Activated gamma-delta T cell (primary cell): Measurements from ENCODE around the gene ABCA7.

Source experiments
- DNase-seq: peaks from one replicate; lab custom pipeline; 2025; lab: John Stamatoyannopoulos, UW

ABCA7 gene

GRCh38 chr19:1086613-1087012 is 46.7 kb downstream of the ABCA7 start:
- no peak for DNase-seq

DNA sequence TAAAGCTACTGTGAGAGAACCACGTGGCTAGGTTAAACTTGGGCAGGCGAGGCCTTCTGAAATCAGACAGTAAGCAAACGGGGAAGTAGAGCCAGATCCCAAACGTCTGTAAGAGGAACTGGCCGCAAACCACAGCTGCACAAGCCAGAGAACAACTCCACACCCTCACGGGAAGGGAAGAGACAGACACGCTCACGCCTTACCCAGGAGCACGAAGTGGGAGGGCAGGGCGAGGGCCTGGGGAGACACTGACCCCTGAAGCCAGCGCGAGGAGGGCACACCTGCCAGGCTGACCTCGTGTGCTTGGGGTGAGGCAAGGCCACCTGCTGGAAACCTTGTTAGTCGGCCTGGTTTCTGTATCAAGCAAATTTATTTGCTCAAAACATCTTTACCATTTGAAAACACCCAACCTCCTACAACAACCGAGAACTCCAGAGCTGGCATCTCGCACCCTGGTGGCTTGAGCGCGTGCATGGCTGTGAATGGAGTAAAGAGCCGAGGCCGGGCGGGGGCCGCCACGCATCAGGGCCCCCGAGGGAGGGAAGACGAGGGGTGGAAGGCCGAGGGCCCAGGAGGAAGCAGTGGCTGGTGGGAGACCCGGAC is 48.0 kb downstream of the ABCA7 start:
- no peak for DNase-seq

- no peak for DNase-seq
These were observed 48.6 kb downstream of the ABCA7 start for GRCh38 chr19:1088416-1089010.

DNA sequence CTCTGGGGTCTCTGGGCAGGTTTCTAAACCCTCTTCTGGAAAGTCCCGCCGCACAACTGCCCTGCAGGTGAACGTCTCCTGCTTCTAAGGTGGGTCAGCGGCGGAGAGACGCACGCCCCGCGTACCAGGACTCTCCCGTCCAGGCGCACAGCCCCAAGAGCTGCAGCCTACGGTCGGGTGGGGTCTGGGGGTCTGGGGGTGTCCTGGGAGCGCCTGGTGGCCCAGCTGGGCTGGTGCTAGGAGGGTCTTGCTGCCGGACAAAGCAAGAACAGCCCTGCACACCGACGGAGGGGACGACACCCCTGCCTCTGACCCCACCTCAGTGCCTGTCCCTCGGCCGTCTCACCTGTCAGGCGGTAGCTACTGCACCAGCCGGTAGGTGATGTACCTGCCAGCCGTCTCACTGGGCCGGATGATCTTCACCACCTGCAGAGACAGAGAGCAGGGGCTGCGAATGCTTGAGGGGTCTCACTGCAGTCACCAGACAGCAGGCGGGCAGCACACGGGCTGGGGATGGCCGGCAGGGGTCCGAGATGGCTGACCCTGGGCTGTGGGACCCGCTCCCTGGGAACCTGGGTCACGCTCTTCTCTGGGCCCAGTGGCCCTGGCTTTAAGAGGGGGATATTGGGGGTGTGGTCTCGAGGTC is 49.3 kb downstream of the ABCA7 start:
- no peak for DNase-seq

- no peak for DNase-seq
These were observed 50.0 kb downstream of the ABCA7 start for GRCh38 chr19:1089891-1090290.

GRCh38 chr19:1090731-1091543 is 51.0 kb downstream of the ABCA7 start:
- DNase-seq, result no peak

GRCh38 chr19:1091544-1092175 is 51.8 kb downstream of the ABCA7 start:
- DNase-seq, result no peak

DNA sequence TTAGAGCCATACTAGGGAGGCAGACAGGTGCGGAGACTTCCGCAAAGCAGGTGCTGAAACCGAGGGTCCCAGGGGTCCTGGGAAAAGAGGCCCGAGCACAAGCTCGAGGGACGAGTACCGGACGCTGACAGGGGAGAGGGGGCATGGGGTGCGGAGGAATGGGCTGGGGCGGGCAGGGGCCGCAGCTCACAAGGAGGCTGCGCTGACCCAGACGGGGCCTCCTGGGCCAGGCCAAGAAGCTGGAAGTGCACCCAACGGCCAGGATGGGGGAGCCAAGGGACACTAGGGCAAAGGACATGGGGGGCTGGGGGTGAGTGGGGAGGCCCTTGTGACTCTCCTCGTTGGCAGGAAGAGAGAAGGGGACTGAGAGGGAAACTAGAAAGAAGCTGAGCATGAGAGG is 53.4 kb downstream of the ABCA7 start:
- no peak for DNase-seq

DNA sequence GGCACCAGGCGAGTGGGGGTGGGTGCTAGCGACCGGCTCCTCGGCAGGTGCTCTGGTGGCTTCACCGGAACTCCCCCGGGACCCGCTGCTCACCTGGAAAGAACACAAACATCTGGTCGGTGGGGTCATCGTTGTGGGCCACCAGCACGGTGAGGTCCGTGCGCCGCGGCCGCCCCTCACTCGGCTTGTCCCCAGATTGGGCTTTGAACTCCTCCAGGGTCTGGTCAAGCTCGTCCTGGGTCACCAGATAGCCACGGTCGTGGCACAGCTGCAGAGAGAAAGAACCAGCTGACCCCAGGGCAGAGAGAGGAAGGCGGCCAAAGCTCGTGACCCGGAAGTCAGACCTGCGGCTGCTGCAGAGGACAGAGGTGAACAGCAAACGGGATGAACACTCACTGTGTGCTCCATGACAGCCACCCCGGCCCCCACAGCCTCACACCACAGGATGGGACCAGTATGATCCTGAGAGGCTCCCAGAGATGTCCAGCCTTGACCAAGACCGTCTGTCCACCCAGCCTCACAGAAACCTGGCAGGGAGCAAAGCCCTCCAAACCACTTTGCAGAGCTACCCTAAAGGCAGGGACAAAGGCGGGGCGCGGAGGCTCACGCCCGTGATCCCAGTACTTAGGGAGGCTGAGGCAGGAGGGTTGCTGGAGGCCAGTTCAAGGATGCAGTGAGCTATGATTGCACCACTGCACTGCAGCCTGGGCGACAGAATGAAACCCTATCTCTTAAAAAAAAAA is 54.1 kb downstream of the ABCA7 start:
- no peak for DNase-seq

DNA sequence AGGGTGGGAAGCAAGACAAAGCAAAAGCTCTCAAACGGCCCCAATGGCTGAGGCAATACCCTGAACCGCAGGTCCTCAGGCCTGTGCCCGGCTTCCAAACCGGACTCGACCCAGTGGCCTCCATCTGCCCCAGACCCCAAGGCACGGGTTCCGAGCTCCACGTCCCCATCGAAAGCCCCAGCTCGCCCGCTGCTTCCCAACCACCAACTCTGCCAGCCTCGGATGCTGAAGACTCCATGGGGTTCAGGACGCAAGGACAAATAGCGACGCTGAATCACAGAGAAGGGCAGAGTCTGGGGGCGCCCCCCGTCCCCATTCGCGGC is 54.7 kb downstream of the ABCA7 start:
- DNase-seq, result no peak

GRCh38 chr19:1094978-1095701 is 55.2 kb downstream of the ABCA7 start, which contains the start of gene POLR2E:
Gene POLR2E, minus strand, starts transcription at chr19:1095375. Its CDS starts 60 bp downstream, at chr19:1095315.
- DNase-seq, result peak; percentile 97

DNA sequence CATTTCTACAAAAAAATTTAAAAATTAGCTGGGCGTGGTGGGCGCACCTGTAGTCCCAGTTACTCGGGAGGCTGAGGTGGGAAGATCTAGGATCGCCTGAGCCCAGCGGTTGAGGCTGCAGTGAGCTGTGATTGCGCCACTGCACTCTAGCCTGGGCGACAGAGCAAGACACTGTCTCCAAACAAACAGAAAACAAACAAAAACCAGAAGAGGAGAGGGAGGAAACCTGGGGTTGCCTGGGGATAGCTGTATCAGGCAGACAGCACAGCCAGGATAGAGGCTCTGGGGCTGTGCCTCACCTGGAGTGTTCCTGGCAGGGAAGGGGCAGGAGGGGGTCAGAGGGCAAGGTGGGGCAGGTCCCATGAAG is 57.9 kb downstream of the ABCA7 start:
- no peak for DNase-seq

- no peak for DNase-seq
These were observed 58.5 kb downstream of the ABCA7 start for GRCh38 chr19:1098177-1099051.

- no peak for DNase-seq
These were observed 61.4 kb downstream of the ABCA7 start for GRCh38 chr19:1101337-1101698.

GRCh38 chr19:1102407-1103131 is 62.7 kb downstream of the ABCA7 start:
- no peak for DNase-seq

DNA sequence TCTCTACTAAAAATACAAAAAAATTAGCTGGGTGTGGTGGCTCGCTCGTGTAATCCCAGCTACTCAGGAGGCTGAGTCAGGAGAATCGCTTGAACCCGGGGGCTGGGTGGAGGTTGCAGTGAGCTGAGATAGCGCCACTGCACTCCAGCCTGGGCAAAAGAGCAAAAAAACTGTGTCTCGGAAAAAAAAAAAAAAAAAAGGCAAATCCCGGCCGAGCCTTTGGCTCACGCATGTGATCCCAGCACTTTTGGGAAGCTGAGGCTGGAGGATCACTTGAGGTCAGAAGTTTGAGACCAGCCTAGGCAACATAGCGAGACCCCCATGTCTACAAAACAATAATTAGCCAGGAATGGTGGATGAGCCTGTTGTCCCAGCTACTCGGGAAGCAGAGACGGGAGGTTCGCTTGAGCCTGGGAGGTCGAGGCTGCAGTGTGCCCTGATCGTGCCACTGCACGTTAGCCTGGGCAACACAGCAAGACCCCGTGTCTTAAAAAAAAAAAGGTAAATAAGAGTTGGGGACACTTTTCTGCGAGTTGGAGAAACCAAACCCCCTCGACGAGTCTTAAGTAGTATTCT is 63.3 kb downstream of the ABCA7 start:
- DNase-seq, result no peak

- peak; percentile 97 for DNase-seq
These were observed 63.9 kb downstream of the ABCA7 start, which contains the start of gene GPX4 for GRCh38 chr19:1103708-1104310. Gene GPX4, plus strand, starts transcription at chr19:1103994. Its CDS starts 50 bp downstream, at chr19:1104044.

DNA sequence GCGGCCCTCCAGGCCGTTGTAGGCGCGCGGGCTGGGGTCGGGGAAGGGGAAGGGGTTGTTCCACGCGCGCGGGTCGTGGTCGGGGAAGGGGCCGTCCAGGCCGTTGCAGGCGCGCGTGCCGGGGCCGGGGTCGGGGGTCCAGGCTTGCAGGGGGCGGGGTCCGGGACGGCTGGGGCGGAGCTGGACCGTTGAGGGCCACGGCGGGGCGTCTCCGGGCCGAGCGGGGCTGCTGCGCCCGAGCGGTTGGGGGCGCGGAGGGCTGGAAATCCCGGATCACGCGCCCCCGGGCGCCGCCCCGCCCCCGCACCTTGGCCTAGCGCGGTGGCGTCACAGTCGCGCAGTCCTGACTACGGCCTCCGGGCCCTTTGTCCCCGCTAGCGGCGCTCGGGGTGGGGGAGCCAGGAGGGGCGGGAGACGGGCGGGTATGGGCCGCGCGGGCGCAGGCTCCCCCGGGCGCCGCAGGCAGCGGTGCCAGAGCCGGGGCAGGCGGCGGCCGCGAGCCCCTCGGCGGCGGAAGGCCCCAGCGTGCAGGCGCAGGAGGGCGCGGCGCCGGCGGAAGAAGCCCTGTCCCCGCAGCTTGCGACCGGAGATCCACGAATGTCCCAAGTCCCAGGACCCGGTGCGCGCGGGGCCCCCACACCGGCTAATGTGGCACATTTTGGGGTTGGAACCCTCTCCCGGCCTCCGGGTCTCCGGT is 64.6 kb downstream of the ABCA7 start:
- DNase-seq, result peak; percentile 78
